H1 (cell line): Measurements from ENCODE around the gene SERTAD2. TPM values are rescaled to one million over a fixed set of nuclear protein-coding genes. Genes with fewer than 3 reads are reported as not detected.

Experiments
- CTCF ChIA-PET: fragments of 300-600 bp; sonication (Branson Sonifier 250); formaldehyde crosslinking; loops from one replicate; lab custom pipeline; 2021; ENCODE audit not compliant: partially characterized antibody; lab: Charles Lee
- POLR2A ChIA-PET: fragments of 300-600 bp; sonication (Branson Sonifier 250); formaldehyde crosslinking; loops from one replicate; lab custom pipeline; 2021; ENCODE audit warnings: inconsistent platforms; ENCODE audit not compliant: partially characterized antibody; lab: Charles Lee
- DNase-seq, 2 experiments: peaks; one replicate each; pipeline versions ENCODE4 v3.0.0 to v3.0.0-alpha.2; 2010 to 2022; ENCODE audit warnings: low spot score in 2 of 2, low read depth in 1 of 2, mixed read lengths in 1 of 2
- FAIRE-seq: peaks from 2 replicates; lab custom pipeline; 2011; peaks lifted over from hg19 to GRCh38; lab: Jason Lieb, UNC
- H2AFZ ChIP-seq: 2 replicates; pipeline ENCODE4 v1.8.1; 2012; ENCODE audit warnings: low read length, inconsistent platforms
- H2AK5ac ChIP-seq: 2 replicates; pipeline ENCODE4 v1.6.1; 2013; ENCODE audit warnings: low read depth, low read length
- H2BK120ac ChIP-seq: replicated peaks from 2 replicates; pipeline ENCODE3; 2013; ENCODE audit warnings: low read depth, low read length, inconsistent platforms
- H2BK12ac ChIP-seq: 2 replicates; pipeline ENCODE4 v1.6.1; 2013; ENCODE audit warnings: low read depth, low read length
- H2BK15ac ChIP-seq: 2 replicates; pipeline ENCODE4 v1.6.1; 2013; ENCODE audit warnings: low read length
- H2BK20ac ChIP-seq: 2 replicates; pipeline ENCODE4 v1.6.1; 2013; ENCODE audit warnings: low read length
- H2BK5ac ChIP-seq: 2 replicates; pipeline ENCODE4 v1.6.1; 2013; ENCODE audit warnings: low read depth, low read length
- H3K14ac ChIP-seq: 2 replicates; pipeline ENCODE4 v1.6.1; 2013; ENCODE audit warnings: inconsistent platforms; ENCODE audit not compliant: insufficient read length
- H3K18ac ChIP-seq: 2 replicates; pipeline ENCODE4 v1.6.1; 2013; ENCODE audit warnings: low read length; ENCODE audit errors: extremely low read depth
- H3K23ac ChIP-seq: 2 replicates; pipeline ENCODE4 v1.6.1; 2013; ENCODE audit warnings: inconsistent platforms; ENCODE audit not compliant: insufficient read length
- H3K23me2 ChIP-seq: 2 replicates; pipeline ENCODE4 v1.6.1; 2013; ENCODE audit warnings: low read depth, low read length
- H3K27ac ChIP-seq: 2 replicates; pipeline ENCODE4 v1.6.1; 2011; ENCODE audit warnings: low read depth, low read length, inconsistent platforms
- H3K27me3 ChIP-seq, 4 experiments: replicated peaks in 1 of 4; 1 replicate in 1 of 4; 2 replicates in 3 of 4; pipeline versions ENCODE4 v1.6.1 to v1.8.1; 2011 to 2013; ENCODE audit warnings: low read length in 3 of 4, mild to moderate bottlenecking in 3 of 4, inconsistent platforms in 2 of 4, mixed read lengths in 2 of 4, moderate library complexity in 1 of 4; ENCODE audit not compliant: control insufficient read depth in 3 of 4, insufficient read depth in 3 of 4; ENCODE audit errors: extremely low read depth in 1 of 4
- H3K36me3 ChIP-seq, 4 experiments: 2 replicates each; pipeline versions ENCODE4 v1.6.1 to v1.8.1; 2011 to 2013; ENCODE audit warnings: mild to moderate bottlenecking in 4 of 4, low read length in 3 of 4, moderate library complexity in 2 of 4, control low read depth in 1 of 4, inconsistent platforms in 1 of 4; ENCODE audit not compliant: insufficient read depth in 4 of 4, control insufficient read depth in 2 of 4
- H3K4ac ChIP-seq: replicated peaks from 2 replicates; pipeline ENCODE3; 2013; ENCODE audit warnings: low read length, low read depth, mixed read lengths, inconsistent platforms; ENCODE audit not compliant: insufficient read length
- H3K4me1 ChIP-seq, 4 experiments: replicated peaks in 1 of 4; 1 replicate in 1 of 4; 2 replicates in 3 of 4; pipeline versions ENCODE4 v1.6.1 to v1.8.1; 2011 to 2013; ENCODE audit warnings: low read length in 3 of 4, inconsistent platforms in 2 of 4, mixed read lengths in 1 of 4; ENCODE audit not compliant: insufficient read depth in 4 of 4, control insufficient read depth in 3 of 4
- H3K4me2 ChIP-seq, 2 experiments: 2 replicates each; pipeline versions ENCODE4 v1.6.1 to v1.8.1; 2011 to 2013; ENCODE audit warnings: low read depth in 2 of 2, low read length in 2 of 2, control low read depth in 1 of 2, inconsistent platforms in 1 of 2, mild to moderate bottlenecking in 1 of 2; ENCODE audit not compliant: insufficient read depth in 1 of 2
- H3K4me3 ChIP-seq, 4 experiments: fragments of 200-600, 300-600 bp in 1 of 4; sonication (generic), shearing (Covaris generic), sonication (Bioruptor Twin) in 1 of 4; 2 replicates each; pipeline versions ENCODE4 v1.5.1 to v1.8.1; 2011 to 2016; ENCODE audit warnings: low read length in 4 of 4, low read depth in 3 of 4, control low read depth in 2 of 4, inconsistent platforms in 2 of 4, mild to moderate bottlenecking in 2 of 4, mixed read lengths in 1 of 4, moderate library complexity in 1 of 4; ENCODE audit not compliant: insufficient read depth in 2 of 4; ENCODE audit errors: extremely low read depth in 1 of 4
- H3K56ac ChIP-seq: replicated peaks from 2 replicates; pipeline ENCODE3; 2013; ENCODE audit warnings: low read depth, mild to moderate bottlenecking, mixed read lengths, low read length, inconsistent platforms; ENCODE audit not compliant: insufficient read length
- H3K79me1 ChIP-seq: 2 replicates; pipeline ENCODE4 v1.6.1; 2013; ENCODE audit warnings: low read depth, low read length, control low read depth
- H3K79me2 ChIP-seq, 2 experiments: 2 replicates each; pipeline versions ENCODE4 v1.6.1 to v1.8.1; 2012 to 2013; ENCODE audit warnings: low read length in 2 of 2, mild to moderate bottlenecking in 2 of 2, inconsistent platforms in 1 of 2; ENCODE audit not compliant: insufficient read depth in 2 of 2, control insufficient read depth in 1 of 2
- H3K9ac ChIP-seq, 4 experiments: replicated peaks in 1 of 4; 1 replicate in 1 of 4; 2 replicates in 3 of 4; pipeline versions ENCODE4 v1.6.1 to v1.8.1; 2011 to 2013; ENCODE audit warnings: low read depth in 3 of 4, low read length in 3 of 4, control low read depth in 2 of 4, mild to moderate bottlenecking in 2 of 4, moderate library complexity in 2 of 4, inconsistent platforms in 1 of 4; ENCODE audit errors: extremely low read depth in 1 of 4
- H3K9me3 ChIP-seq, 2 experiments: 2 replicates each; pipeline versions ENCODE4 v1.6.1 to v1.8.1; 2012 to 2013; ENCODE audit warnings: mild to moderate bottlenecking in 2 of 2, moderate library complexity in 2 of 2, control low read depth in 1 of 2, inconsistent platforms in 1 of 2, low read depth in 1 of 2, low read length in 1 of 2, mixed read lengths in 1 of 2; ENCODE audit not compliant: insufficient read depth in 2 of 2
- H4K20me1 ChIP-seq, 2 experiments: replicated peaks in 1 of 2; 2 replicates each; pipeline versions ENCODE3 to v1.8.1; 2011 to 2013; ENCODE audit warnings: inconsistent platforms in 2 of 2, low read length in 2 of 2, mild to moderate bottlenecking in 1 of 2; ENCODE audit not compliant: insufficient read depth in 2 of 2, control insufficient read depth in 1 of 2
- H4K5ac ChIP-seq: 2 replicates; pipeline ENCODE4 v1.6.1; 2013; ENCODE audit warnings: low read length, low read depth, mixed read lengths, inconsistent platforms; ENCODE audit not compliant: insufficient read length
- H4K8ac ChIP-seq: 2 replicates; pipeline ENCODE4 v1.8.0; 2013; ENCODE audit warnings: mild to moderate bottlenecking, moderate library complexity, low read length, inconsistent platforms; ENCODE audit not compliant: insufficient read depth; ENCODE audit errors: extremely low read depth
- H4K91ac ChIP-seq: replicated peaks from 2 replicates; pipeline ENCODE3; 2013; ENCODE audit warnings: low read length, mixed read lengths, inconsistent platforms; ENCODE audit not compliant: insufficient read length
- ASH2L ChIP-seq: fragments of 200-600, 300-600 bp; sonication (generic); IDR thresholded peaks from one replicate; pipeline ENCODE4 v1.7.1; 2017; ENCODE audit warnings: low read length
- BRCA1 ChIP-seq: IDR thresholded peaks from 2 replicates; pipeline ENCODE4 v1.6.1; 2012; ENCODE audit warnings: low read depth, low read length, improper control_type of control experiment
- CBX5 ChIP-seq: fragments of 300-800, 300-1000 bp; sonication (generic); IDR thresholded peaks from 2 replicates; pipeline ENCODE4 v1.7.1; 2016; ENCODE audit warnings: antibody characterized with exemption, low read length, low read depth
- CEBPB ChIP-seq: IDR thresholded peaks from 2 replicates; pipeline ENCODE4 v1.6.1; 2012; ENCODE audit warnings: low read depth, low read length
- CTBP2 ChIP-seq: IDR thresholded peaks from 2 replicates; pipeline ENCODE4 v1.7.0; 2011; ENCODE audit warnings: borderline replicate concordance, mild to moderate bottlenecking, moderate library complexity, mixed read lengths, low read length; ENCODE audit not compliant: insufficient read depth, insufficient read length
- KDM4A ChIP-seq: IDR thresholded peaks from one replicate; pipeline ENCODE4 v1.7.1; 2012; ENCODE audit warnings: low read depth, mild to moderate bottlenecking, moderate library complexity, low read length, inconsistent platforms; ENCODE audit not compliant: severe bottlenecking
- POU5F1 ChIP-seq: IDR thresholded peaks from 2 replicates; pipeline ENCODE4 v1.6.1; 2011; ENCODE audit warnings: low read depth, mild to moderate bottlenecking, low read length, moderate library complexity
- SIRT6 ChIP-seq: IDR thresholded peaks from one replicate; pipeline ENCODE4 v1.7.1; 2012; ENCODE audit warnings: low read length, inconsistent platforms
- SRF ChIP-seq: IDR thresholded peaks from 2 replicates; pipeline ENCODE4 v1.6.1; 2011; ENCODE audit warnings: mild to moderate bottlenecking, low read depth, low read length, moderate library complexity
- WGBS, 2 experiments: shearing (Covaris generic) in 1 of 2; methylation state at CpG; one replicate each; pipeline versions ENCODE4 v1.1.6 to v1.1.7; 2013 to 2015; ENCODE audit warnings: low lambda C conversion rate in 2 of 2, mixed read lengths in 2 of 2, inconsistent platforms in 1 of 2, low coverage in 1 of 2, missing lambda C conversion rate in 1 of 2; ENCODE audit not compliant: insufficient replicate concordance in 2 of 2, insufficient coverage in 1 of 2, insufficient read length in 1 of 2; ENCODE audit errors: extremely low coverage in 1 of 2, missing lambda C conversion rate in 1 of 2; 5-methylcytosine and 5-hydroxymethylcytosine counted together
- polyA plus RNA-seq, 7 experiments: library from polyadenylated mRNA; depleted of rRNA in 3 of 7; stranded (reverse) in 5 of 7; unstranded in 2 of 7; fragments of >200 nt in 5 of 7; fragments of 200-250 nt in 2 of 7; gene quantifications; 1 replicate in 5 of 7; 2 replicates in 1 of 7; 4 replicates in 1 of 7; pipeline versions ENCODE4 v1.2.1 to v1.2.3, GENCODE V29; 2011 to 2013; ENCODE audit warnings: missing spikeins in 2 of 7, mixed read lengths in 2 of 7
- total RNA-seq: library from RNA; stranded (reverse); fragmentation: NEBNext Ultra II Directional; extraction: Animal tissue kit (Norgen Biotek cat#: 25700); gene quantifications from 2 replicates; pipeline ENCODE4 v1.2.1, GENCODE V29; 2021

SERTAD2 gene
- total and polyA plus RNA-seq, 2 of the 8 experiments (the other 6 are each of a cell fraction or from before 2014, with no cell fraction given), result 2.9 to 4.5 TPM

- no peak overlapping the region for H2AFZ ChIP-seq
- FAIRE-seq, result no peak
- H3K4me1 ChIP-seq, result peaks cover 6 to 22% (median 15%) of the 10 kb centered on the region in 4 experiments
- CTCF ChIA-PET, result interaction anchor here (0.6 to 27.4 kb wide), 2 partner anchors 20 to 422 kb away, joined by 3 to 389 read pairs; no protein-coding TSS in a partner anchor
- no peak overlapping the region for H3K9ac ChIP-seq
- no peak overlapping the region for H4K5ac ChIP-seq
- H3K23me2 ChIP-seq, result peaks cover 7% of the 10 kb centered on the region
- WGBS, 2 experiments, result 91% methylated on average over 8 of the region's 10 CpGs; no CpG with 5 or more reads in 1 of the 2 experiments
- peaks cover 9% of the 10 kb centered on the region for H3K79me1 ChIP-seq
- peaks cover 6 to 15% of the 10 kb centered on the region in 2 experiments for H4K20me1 ChIP-seq
- H3K27me3 ChIP-seq, result peaks cover 4 to 19% (median 11%) of the 10 kb centered on the region in 4 experiments; a peak in 6 of 7 replicates
- H2BK15ac ChIP-seq, result no peak overlapping the region
- H4K91ac ChIP-seq, result no peak overlapping the region
- no peak overlapping the region for H3K14ac ChIP-seq
- H3K18ac ChIP-seq, result no peak overlapping the region
- no peak overlapping the region for H2AK5ac ChIP-seq
- no peak overlapping the region for H3K4ac ChIP-seq
- no peak overlapping the region for H2BK120ac ChIP-seq
- no peak overlapping the region for H2BK20ac ChIP-seq
- H3K36me3 ChIP-seq, result no peaks in the 10 kb centered on the region
- peaks cover 0 to 3% of the 10 kb centered on the region in 2 experiments; a peak in 1 of 4 replicates for H3K79me2 ChIP-seq
- H3K9me3 ChIP-seq, result no peaks in the 10 kb centered on the region
- H3K23ac ChIP-seq, result no peak overlapping the region
- TF ChIP-seq ASH2L (no peak), CEBPB (no peak), KDM4A (no peak), BRCA1 (no peak), POU5F1 (no peak), SRF (no peak), SIRT6 (no peak), CTBP2 (no peak), CBX5 (no peak)
- TF ChIP-seq, all 59 proteins: peak for 0
- H3K4me3 ChIP-seq, result no peak overlapping the region
- DNase-seq, result no peak
- no peak overlapping the region for H3K4me2 ChIP-seq
- no peak overlapping the region; the same call in 1 of the 2 replicates for H4K8ac ChIP-seq
- H3K56ac ChIP-seq, result no peak overlapping the region
- no peak overlapping the region for H3K27ac ChIP-seq
- H2BK12ac ChIP-seq, result no peak overlapping the region
- POLR2A ChIA-PET, result no interaction called here
- H2BK5ac ChIP-seq, result no peak overlapping the region
Observed at GRCh38 chr2:64641599-64641998, 12.1 kb downstream of the SERTAD2 start.
